GM19023 (cell line): ENCODE results near the gene GNPAT.

Source experiments
- ATAC-seq: cut with Tn5 transposase; IDR thresholded peaks from one replicate; pipeline ENCODE4 v1.9.1; 2021; ENCODE audit warnings: mild to moderate bottlenecking, moderate library complexity; ENCODE audit not compliant: unreplicated experiment

The GNPAT gene

GRCh38 chr1:231240883-231241735 is at the start of gene GNPAT:
TSS of gene GNPAT (plus strand) at chr1:231241212. CDS start at chr1:231241379, 167 bp downstream.
- ATAC-seq, result peak; percentile 95

GRCh38 chr1:231192620-231193163 is 48.3 kb upstream of the GNPAT start:
- no peak for ATAC-seq

DNA sequence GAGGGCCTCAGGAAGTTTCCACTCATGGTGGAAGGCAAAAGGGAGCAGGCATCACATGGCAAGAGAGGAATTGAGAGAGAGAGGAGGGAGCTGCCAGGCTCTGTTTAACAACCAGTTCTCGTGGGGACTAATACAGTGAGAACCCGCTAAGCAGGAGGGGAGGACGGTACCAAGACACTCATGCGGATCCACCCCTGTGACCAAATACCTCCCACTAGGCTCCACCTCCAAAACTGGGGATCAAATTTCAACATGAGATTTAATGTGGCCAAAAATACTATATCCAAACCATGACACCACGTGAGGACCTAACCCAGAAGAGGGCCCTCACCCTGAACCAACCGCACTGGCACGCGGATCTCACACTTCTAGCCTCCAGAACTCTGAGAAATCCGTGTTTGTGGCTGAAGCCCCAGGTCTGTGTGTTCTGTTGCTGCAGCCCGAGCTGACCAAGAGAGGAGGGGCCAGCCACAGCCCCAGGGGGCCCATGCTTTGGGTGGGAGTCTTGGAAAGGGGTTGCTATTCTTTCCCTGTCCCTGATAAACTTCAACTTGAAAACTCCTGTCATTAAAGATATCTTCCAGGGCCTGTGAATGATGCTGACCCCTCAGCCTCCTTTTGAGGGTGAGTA is 47.2 kb upstream of the GNPAT start:
- no peak for ATAC-seq

GRCh38 chr1:231194476-231194842 is 46.6 kb upstream of the GNPAT start:
- ATAC-seq, result no peak

GRCh38 chr1:231194843-231195516 is 46.0 kb upstream of the GNPAT start:
- no peak for ATAC-seq

DNA sequence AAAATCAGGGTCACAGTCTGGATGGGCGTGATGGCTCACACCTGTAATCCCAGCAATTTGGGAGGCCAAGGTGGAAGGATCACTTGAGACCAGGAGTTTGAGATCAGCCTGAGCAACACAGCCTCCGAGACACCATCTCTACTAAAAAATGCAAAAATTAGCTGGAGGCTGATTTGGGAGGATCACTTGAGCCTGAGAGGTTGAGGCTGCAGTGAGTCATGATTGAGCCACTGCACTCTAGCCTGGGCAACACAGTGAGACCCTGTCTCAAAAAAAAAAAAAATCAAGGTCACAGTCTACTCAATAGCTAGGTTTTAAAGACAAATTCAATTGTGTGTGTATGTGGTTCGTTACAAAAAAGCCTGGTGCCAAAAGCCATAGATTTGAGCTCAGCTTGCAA is 44.7 kb upstream of the GNPAT start:
- ATAC-seq, result no peak

DNA sequence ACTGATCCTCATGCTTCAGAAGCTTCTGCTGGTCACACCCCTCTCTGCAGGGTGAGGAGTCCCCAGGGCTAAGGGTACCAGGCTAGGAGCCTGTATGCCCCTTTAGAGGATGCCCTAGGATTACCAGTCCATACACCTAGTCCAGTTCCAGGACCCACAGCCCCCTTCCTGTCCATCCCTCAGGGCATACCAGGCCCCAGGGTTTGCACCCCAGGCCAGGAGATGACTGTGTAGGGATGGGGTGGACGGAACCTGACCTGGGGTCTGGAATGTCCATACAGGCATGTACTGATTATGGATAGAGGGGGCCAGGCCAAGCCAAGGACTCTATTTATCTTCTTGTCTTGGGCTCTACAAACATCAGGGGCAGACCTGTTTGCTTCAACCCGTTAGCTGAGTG is 44.3 kb upstream of the GNPAT start:
- no peak for ATAC-seq

DNA sequence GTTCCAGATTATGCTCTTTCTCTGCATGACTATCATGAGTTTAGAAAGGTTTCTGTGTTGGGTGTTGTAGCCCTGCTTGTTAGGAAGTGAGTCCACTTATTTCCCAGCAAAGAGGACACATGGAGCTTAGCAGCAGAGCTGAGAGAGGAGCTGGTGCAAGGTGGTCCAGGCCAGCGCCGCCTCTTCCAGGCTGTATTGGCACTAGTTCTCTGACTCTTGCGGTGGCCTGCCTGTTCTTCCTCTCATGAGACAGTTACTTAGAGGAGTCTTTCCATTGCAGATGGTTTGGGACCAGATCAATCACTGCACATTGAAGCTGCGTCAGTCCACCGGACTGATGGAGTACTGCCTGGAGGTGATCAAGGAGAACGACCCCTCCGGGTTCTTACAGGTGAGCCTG is 41.1 kb upstream of the GNPAT start:
- no peak for ATAC-seq

- no peak for ATAC-seq
These were observed 40.5 kb upstream of the GNPAT start for GRCh38 chr1:231200388-231201031.

- ATAC-seq, result no peak
These were observed 39.5 kb upstream of the GNPAT start for GRCh38 chr1:231201375-231201978.

DNA sequence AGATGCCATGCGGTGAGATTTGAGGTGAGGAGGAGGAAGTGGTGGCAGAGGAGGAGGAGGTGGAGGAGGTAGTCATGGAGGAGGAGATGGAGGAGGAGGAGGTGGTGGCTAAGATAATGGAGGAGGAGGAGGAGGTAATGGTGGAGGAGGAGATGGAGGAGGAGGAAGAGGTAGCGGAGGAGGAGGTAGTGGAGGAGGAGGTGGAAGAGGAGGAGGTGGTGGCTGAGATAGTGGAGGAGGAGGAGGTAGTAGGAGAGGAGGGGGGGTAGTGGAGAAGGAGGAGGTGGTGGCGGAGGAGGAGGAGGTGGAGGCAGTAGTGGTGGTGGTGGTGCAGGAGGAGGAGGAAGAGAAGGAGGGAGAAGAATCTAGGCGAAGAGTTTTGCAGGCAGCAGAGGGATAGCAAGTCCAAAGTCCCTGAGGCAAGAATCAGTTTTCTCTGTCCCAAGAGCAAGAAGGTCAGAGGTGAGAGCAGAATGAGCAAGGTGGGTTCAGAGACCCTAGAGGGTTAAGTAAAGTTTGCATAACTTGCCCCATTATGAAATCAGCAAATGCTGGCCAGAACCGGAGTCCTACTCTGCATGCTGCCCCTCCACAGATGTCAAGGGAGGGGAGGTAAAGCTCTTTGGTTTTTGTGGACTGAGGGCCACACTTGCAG is 38.9 kb upstream of the GNPAT start:
- no peak for ATAC-seq

DNA sequence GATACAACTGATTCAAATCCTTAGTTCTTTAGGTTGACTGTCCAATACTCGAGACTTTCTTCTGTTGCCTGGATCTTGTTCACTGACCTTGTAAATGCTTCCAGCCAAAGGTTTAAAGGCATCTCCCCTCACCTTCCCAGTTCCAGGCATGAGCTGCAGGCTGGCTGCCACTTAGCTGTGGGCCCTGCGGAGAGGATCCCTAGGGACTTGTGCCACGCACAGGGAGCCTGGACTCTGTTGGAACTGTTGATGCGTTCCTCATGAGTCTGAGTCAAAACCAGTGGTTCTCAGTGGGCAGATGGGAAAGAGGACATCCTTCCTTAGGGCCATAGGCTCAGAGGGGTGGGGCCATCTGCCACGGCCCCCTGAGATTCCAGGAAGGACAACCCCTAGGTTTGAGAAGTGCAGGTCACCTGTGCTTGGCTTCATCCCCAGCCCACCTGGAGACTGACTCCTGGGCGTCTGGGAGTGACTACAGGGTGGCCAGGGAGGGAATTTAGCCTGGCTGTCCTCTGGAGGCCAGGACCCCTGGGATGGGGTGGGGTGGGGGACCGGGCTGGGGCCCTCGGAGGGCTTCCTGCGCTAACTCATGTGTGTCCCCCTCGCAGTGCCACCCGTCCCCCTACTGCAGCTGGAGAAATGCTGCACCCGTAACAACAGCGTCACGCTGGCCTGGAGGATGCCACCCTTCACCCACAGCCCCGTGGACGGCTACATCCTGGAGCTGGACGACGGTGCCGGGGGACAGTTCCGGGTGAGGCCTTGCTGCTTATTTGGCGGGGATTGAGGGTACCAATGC is 37.6 kb upstream of the GNPAT start:
- no peak for ATAC-seq

DNA sequence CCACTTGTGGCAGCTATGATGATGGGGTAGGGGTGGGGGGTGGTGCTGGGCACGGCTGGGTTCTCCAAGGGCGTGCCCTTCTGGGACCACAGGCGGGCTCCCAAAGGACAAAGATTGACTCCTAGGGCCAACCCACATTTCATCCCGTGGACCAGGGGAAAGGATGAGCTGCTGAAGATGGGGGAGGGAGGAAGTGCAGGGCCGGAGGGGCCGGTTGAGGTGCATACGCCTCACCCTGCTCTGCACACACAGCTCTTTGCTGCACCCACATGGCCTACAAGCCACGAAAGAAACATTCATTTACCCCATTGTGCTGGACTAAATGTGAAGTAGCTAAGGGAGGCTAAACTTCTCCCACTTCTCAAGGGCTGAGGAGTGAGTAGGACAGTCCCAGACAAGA is 34.2 kb upstream of the GNPAT start:
- no peak for ATAC-seq

GRCh38 chr1:231207437-231207836 is 33.6 kb upstream of the GNPAT start:
- ATAC-seq, result no peak

- no peak for ATAC-seq
These were observed 32.0 kb upstream of the GNPAT start for GRCh38 chr1:231208980-231209379.

- ATAC-seq, result no peak
These were observed 31.5 kb upstream of the GNPAT start for GRCh38 chr1:231209531-231209930.

GRCh38 chr1:231210126-231210525 is 30.9 kb upstream of the GNPAT start:
- ATAC-seq, result no peak

DNA sequence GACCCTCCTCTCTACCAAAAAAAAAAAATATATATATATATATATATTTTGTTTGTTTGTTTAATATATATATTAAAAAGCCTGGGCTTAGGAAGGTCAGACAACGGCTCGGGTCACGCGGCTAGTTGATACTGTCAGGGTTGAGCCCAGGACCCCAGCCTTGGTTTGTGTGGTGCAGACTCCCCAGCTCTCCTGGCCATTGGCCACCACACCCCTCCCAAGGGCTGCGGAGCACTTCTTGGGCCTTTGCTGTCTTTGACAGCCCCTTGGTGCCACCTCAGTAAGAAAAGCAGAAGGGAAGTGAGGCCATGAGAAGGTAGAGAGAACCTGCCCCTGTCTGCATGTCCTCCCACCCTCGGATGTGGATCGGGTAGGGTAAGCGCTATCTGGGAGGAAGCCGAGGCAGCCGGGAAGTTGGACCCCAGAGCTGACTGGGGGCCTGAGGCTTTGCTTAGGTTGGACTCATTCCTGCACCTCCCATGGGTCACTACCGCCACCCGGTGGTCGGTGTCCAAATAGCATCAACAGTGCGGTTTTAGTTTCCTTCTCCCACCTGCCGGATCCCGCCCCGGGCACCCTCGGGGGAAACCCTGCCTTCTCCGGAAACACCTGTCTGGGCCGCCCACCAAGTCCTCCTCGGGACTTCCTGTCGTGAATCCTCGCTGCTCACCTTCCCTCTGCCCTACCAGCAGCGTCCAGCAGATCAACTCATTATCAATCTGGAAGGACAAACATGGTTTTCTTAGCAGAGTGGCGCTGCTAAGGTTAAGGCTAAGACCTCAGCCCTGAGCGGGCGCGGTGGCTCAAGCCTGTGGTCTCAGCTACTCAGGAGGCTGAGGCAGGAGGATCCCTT is 29.8 kb upstream of the GNPAT start:
- peak; percentile 90 for ATAC-seq
